Left kidney (tissue), 8 donors: ENCODE measurements around the gene CCDC200. TPM values are rescaled to one million over a fixed set of nuclear protein-coding genes. Genes with fewer than 3 reads are reported as not detected.
"Not testable (repeated sequence)": the region's sequence is repeated elsewhere in the genome, so short reads cannot be mapped to it uniquely, and the experiment has no call there.

Experiments
- DNase-seq: peaks from one replicate; pipeline ENCODE4 v3.0.0-alpha.2; 2013
- long read RNA-seq, 8 donors: transcript quantifications; one replicate each; lab custom pipeline, GENCODE V29; 2026
- polyA plus RNA-seq: library from polyadenylated mRNA; unstranded; fragments of 120-200 nt; gene quantifications from one replicate; pipeline ENCODE4 v1.2.1, GENCODE V29; 2013; ENCODE audit not compliant: insufficient read length

CCDC200 gene
- polyA plus RNA-seq = 44.1 TPM
- long read RNA-seq, donor 1 = 0 reads
- long read RNA-seq, donor 2 = 0 reads
- long read RNA-seq, donor 3 = 0 reads
- long read RNA-seq, donor 4 = 0 reads
- long read RNA-seq, donor 5 = 0 reads
- long read RNA-seq, donor 6 = 0 reads
- long read RNA-seq, donor 7 = 0 reads
- long read RNA-seq, donor 8 = 0 reads

DNA sequence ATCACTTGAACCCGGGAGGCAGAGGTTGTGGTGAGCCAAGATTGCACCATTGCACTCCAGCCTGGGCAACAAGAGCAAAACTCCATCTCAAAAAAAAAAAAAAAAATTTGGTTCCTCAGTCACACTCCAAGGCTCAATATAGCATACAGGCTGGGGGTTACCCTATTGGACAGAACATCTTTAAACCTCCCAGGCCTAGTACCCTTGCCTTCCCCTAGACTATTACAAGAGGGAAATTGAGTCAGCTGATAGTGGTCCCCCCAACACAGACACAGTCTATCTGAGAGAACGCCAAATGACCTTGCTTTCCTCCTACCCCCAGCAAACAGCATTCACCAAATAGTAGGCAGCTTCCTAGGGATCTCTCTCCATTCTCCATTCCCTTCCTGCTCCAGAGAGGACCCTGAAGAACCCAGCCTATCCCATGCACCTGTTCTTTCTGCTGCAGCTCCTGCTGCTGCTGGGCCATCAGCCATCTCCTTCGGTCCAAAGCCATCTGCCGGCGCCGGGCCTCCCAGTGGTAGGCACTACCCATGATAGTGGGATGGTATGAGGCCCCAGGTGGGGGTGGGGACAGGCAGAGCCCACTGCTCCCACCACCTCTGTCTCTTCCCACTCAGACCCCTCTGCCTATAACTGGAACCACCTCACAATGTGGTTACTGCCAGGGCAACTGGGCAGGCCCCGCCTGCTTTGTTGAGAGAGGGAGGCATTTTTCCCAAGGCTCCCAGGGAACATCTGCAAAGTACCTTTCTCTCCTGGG, at the start of gene CCDC200:
CCDC200 (minus strand) TSS at position 604 of the 763 bp plus-strand sequence; CDS start at position 535, 69 bp downstream.
- DNase-seq = not testable (repeated sequence)

DNA sequence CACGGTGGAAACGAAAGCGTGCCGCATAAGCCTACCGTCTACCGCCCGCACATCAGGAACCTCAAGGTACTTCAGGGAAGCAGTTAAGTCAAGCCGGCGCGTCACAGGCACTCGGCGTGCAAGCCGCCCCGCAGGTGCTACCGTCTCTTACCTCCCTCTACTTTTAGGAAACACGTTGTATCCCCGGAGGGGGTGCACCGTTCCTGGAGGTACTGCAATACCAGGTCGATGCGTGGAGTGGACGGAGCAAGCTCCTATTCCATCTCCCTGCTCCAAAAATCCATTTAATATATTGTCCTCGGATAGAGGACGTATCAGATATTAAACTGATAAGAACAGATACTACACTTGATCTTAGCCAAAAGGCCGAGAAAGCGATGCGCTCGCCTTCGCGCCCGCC, 44.5 kb upstream of the CCDC200 start:
- DNase-seq = not testable (repeated sequence)

DNA sequence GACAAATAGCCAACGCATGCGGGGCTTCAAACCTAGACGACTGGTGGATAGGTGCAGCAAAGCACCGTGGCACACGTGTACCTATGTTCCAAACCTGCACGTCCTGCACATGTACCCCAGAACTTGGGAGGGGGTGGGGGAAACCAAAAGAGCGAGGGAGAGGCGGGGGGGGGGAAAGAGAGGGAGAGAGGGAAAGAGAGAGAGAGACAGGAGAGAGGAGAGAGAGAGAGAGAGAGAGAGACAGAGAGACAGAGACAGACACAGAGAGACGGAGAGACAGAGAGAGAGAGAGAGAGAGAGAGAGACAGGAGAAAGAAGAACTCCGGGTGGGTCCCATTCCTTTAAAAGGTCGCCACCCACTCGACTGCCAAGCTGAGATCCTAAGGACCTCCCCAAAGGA, 44.1 kb upstream of the CCDC200 start:
- DNase-seq = not testable (repeated sequence)

DNA sequence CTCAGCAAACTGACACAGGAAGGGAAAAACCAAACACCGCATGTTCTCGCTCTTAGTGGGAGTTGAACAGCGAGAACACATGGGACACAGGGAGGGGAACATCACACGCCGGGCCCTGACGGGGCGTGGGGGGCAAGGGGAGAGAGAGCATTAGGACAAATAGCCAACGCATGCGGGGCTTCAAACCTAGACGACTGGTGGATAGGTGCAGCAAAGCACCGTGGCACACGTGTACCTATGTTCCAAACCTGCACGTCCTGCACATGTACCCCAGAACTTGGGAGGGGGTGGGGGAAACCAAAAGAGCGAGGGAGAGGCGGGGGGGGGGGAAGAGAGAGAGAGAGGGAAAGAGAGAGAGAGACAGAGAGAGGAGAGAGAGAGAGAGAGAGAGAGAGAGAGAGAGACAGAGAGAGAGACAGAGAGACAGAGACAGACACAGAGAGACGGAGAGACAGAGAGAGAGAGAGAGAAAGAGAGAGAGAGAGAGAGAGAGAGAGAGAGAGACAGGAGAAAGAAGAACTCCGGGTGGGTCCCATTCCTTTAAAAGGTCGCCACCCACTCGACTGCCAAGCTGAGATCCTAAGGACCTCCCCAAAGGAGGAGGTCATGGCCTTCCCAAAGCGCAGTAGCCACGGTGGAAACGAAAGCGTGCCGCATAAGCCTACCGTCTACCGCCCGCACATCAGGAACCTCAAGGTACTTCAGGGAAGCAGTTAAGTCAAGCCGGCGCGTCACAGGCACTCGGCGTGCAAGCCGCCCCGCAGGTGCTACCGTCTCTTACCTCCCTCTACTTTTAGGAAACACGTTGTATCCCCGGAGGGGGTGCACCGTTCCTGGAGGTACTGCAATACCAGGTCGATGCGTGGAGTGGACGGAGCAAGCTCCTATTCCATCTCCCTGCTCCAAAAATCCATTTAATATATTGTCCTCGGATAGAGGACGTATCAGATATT, 42.4 kb upstream of the CCDC200 start:
- not testable (repeated sequence) for DNase-seq

DNA sequence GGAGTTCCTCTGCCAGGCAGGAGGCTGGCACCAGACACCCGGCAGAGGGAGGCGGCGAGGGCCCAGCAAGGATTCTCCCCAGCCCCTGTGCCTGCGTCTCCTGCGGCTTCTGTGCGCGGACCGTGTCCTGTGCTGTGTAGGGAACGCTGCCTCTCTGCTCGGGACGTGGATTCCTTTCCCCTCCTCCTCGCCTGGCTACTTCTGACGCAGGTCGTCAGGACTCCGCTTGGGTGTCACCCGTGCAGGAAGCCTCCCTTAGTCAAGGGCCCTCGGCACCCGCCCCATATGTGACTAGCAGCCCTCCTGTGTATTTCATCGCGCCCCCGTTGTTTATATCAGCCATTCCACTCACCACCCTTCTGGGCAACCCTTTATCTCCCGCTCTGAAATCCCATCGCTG, 18.0 kb upstream of the CCDC200 start:
- not testable (repeated sequence) for DNase-seq

DNA sequence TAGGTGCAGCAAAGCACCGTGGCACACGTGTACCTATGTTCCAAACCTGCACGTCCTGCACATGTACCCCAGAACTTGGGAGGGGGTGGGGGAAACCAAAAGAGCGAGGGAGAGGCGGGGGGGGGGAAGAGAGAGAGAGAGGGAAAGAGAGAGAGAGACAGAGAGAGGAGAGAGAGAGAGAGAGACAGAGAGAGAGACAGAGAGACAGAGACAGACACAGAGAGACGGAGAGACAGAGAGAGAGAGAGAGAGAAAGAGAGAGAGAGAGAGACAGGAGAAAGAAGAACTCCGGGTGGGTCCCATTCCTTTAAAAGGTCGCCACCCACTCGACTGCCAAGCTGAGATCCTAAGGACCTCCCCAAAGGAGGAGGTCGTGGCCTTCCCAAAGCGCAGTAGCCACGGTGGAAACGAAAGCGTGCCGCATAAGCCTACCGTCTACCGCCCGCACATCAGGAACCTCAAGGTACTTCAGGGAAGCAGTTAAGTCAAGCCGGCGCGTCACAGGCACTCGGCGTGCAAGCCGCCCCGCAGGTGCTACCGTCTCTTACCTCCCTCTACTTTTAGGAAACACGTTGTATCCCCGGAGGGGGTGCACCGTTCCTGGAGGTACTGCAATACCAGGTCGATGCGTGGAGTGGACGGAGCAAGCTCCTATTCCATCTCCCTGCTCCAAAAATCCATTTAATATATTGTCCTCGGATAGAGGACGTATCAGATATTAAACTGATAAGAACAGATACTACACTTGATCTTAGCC, 12.4 kb upstream of the CCDC200 start:
- DNase-seq = not testable (repeated sequence)

DNA sequence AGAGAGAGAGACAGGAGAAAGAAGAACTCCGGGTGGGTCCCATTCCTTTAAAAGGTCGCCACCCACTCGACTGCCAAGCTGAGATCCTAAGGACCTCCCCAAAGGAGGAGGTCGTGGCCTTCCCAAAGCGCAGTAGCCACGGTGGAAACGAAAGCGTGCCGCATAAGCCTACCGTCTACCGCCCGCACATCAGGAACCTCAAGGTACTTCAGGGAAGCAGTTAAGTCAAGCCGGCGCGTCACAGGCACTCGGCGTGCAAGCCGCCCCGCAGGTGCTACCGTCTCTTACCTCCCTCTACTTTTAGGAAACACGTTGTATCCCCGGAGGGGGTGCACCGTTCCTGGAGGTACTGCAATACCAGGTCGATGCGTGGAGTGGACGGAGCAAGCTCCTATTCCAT, 11.2 kb upstream of the CCDC200 start:
- DNase-seq = not testable (repeated sequence)

DNA sequence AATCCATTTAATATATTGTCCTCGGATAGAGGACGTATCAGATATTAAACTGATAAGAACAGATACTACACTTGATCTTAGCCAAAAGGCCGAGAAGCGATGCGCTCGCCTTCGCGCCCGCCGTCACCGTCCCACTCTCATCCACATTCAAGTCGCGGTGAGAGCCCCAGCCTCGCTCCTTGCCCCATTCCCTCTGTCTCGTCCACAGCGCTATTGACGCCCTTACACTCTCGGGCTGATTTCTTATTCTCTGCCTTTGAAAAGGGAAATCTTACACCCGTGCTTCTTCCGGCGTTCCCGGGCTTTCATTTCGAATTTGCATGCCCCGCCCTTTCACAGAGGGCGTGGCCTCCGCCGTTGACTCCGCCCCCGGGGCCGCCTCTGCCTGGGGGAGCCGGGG, 5.5 kb upstream of the CCDC200 start, which contains the start of gene RNU2-1:
RNU2-1 (minus strand) TSS at position 101 of the 400 bp plus-strand sequence.
- DNase-seq = not testable (repeated sequence)

DNA sequence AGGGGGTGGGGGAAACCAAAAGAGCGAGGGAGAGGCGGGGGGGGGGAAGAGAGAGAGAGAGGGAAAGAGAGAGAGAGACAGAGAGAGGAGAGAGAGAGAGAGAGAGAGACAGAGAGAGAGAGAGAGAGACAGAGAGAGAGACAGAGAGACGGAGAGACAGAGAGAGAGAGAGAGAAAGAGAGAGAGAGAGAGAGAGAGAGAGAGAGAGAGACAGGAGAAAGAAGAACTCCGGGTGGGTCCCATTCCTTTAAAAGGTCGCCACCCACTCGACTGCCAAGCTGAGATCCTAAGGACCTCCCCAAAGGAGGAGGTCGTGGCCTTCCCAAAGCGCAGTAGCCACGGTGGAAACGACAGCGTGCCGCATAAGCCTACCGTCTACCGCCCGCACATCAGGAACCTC, 4.8 kb upstream of the CCDC200 start:
- DNase-seq = not testable (repeated sequence)

DNA sequence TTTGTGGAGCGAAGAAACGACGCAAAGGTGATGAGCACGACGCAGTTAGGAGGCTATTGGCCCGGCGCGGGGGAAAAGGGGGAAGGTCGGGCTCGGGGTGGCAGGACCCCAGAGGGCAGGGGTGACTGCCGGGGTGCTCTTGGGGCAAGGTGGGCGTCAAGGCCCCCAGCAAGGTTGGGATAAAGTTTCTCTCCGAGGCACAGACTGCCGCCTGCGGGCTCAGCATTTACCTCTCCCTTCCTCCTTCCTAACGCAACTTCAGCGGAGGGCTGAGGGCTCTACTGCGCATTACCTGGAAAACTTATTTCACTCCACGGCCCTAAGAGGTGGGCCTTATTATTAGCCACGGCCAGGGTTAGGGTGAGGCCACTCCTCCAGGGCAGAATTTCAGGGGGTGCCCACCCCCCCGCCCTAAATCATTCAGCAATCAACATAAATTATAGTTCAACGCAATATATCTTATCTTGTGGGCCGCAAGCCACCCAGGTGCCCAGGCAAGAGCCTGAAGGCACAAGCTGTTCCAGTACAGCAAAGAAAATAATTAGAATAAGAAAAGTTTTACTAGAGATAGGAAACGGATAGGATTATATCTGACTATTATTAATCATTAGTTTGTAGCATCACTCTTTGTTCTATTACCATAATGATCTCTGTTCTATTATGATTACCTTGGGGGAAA, 3.7 kb upstream of the CCDC200 start:
- not testable (repeated sequence) for DNase-seq

DNA sequence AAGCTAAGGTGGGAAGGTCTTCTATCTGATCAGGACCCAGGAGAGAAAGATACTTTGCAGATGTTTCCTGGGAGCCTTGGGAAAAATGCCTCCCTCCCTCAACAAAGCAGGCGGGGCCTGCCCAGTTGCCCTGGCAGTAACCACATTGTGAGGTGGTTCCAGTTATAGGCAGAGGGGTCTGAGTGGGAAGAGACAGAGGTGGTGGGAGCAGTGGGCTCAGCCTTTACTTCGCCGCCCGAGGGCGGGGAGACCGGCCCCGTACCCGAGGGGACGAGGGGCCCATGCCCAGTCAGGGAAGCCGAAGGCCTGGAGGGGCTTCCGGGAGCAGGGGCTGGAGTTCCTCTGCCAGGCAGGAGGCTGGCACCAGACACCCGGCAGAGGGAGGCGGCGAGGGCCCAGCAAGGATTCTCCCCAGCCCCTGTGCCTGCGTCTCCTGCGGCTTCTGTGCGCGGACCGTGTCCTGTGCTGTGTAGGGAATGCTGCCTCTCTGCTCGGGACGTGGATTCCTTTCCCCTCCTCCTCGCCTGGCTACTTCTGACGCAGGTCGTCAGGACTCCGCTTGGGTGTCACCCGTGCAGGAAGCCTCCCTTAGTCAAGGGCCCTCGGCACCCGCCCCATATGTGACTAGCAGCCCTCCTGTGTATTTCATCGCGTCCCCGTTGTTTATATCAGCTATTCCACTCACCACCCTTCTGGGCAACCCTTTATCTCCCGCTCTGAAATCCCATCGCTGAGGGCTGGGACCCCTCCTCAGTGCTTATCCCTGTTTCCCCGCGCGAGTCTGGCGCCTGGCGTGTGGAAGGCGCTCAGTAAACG, 3.0 kb upstream of the CCDC200 start:
- not testable (repeated sequence) for DNase-seq

DNA sequence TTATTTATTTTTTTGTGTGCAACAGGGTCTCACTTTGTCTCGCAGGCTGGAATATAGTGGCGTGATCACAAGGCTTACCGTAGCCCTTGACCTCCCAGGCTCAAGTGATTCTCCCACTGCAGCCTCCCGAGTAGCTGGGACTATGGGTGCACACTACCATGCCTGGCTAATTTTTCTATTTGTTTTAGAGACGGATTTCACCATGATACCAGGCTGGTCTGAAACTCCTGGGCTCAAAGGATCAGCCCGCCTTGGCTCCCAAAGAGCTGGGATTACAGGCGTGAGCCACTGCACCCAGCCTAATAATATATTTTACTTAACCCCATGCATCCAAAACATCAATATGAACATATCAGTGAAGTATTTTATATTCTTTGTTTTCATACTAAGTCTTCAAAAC, 2.0 kb downstream of the CCDC200 start:
- no peak for DNase-seq

DNA sequence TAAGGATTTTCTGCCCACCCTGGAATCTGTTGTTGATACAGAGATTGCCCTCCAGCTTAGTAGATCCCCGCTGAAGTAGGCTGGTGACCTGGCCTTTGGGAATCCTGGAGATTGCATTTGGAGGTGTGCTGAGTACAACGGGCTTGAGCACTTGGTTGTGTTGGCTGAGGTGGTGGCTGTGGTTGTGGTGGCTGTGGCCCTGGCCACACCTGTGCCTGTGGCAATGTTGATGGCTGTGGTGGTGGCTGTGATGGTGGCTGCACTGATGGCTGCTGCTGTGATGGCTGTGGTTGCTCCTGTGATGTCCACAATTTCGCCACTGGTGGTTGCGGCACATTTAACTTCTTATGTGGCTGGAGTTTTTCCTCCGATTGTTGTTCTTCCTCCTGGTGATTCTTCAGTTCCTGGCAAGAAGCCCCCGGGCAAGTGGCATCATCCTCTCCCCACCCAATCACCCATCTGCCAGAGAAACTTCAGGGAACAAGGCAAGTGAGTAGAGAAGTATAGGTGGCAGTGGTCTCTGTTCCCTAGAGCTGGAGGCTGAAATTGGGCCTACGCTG, 4.2 kb downstream of the CCDC200 start:
- DNase-seq = no peak

DNA sequence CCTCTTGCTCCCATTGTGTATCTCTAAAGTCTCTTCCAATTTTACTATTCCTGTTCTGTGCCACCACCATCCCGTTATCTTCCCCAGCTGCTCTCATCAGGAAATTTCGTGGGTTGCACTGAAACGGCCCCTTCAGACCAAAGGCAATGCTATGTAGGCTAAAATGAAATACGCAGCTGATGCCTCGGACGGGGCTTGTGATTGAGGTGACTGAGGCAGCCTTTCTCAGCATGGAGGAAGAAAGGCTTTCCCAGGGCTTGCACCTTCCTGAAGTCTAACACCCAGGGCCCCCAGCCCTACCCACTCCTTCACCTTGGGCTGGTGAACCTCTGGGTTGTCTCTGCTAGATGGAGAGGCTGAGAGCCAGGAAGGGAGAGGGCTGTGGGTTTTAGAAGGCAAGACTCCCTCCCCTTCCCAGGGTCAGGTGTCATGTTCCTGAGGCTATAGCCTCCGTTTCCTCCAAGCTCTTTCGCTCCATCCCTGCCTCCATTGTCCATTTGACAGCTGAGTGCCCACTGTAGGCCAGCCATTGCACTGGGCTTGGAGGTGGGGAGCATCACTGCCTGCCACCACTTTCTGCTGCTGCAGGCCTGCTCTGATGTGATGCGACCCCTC, 7.8 kb downstream of the CCDC200 start:
- DNase-seq = no peak

DNA sequence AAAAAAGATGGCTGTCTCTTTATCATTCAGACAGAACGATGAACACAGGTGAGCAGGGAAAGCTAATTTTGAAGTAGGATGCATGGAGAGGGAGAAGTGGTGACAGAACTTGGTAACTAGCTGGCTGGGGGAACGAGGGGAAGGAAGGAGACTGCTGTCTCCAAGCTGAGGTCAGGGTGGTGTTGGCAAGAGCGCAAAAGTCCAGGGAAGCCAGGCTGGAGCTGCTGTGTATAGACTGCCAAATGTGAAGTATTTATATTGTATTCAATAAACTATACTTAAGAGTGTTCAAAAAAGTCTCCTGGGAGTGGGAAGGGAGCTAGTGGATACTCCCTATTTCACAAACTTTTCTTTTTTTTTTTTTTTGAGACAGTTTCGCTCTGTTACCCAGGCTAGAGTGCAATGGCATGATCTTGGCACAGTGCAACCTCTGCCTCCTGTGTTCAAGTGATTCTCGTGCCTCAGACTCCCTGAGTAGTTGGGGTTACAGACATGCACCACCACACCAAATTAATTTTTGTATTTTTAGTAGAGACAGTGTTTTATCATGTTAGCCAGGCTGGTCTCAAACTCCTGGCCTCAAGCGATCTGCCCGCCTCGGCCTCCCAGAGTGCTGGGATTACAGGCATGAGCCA, 8.6 kb downstream of the CCDC200 start:
- DNase-seq = no peak

DNA sequence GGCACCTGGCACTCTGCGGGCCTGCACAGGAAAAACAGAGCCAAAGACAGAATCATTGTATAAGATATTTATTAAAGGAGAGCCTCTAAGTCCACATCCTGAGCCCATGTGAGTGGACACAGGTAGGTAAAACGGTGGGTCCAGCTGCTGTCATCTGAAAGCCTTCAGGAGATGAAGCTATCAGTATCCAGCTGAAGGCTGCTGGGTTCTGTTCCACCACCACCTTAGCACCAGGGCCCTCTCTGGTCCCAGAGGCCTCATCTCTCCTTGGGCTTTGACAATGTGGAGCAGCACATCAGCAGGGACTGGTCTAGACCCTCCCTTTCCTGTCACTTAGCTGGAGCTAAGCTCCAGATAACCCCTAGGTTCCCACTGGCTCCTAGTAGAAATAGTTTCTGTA, 9.4 kb downstream of the CCDC200 start:
- DNase-seq = no peak

DNA sequence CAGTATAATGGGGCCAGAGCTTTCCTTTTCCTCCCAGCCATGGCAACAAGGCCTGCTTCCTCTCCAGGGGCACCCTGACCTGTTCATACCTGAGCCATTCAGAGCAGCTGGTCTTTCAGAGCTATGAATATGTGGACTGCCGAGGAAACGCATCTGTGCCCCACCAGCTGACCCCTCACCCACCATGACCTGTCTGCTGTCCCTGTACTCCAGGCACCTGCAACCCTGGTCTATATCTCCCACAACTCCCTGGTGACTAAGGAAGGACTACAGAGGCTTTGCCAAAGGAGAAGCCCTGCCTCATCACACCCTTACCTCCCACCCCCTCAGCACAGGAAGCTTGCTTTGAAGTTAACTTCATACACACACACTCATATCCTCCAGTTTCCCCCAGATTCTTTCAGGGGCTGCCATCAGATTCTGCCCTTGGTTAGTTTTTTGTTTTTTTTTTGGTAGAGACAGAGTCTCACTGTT, 10.8 kb downstream of the CCDC200 start:
- DNase-seq = no peak

DNA sequence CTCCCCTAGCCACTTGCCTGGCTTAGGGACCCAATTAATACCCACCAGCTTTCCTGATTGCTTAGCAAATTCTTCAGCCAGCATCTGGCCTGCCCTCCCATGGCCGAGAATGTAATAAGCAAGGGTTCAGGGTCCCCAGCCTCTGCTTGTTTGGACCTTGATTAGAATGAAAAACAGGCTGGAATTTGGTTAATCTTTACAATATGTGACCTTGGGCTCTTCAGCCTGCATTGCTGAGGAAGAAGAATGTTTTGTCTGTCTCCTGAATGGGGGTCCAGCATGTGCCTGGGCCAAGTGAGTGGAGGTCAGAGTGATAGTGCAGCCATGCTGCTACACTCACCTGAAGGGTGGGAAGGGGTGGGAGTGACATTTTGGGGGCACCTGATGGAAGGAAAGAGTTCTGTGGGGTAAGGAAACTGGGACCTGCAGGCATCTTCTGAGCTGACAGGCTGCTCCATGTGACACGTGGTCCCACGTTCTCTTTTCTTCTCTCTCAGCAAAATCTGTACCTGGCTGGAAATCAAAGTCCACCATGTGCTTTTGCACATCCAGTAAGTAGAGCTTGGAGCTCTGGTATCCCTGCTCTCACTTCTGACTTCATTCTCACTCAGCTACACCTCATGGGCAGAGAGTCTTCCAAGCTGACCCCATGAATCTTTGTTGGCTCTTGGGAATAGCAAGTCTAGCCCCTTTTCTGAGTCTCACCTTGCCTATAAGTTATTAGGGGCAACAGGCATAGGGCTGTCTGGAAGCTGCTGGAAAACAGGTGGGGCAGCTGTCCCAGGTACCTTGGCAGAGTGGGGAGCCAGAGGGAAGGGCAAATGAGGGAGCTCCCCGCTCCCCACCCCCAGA, 11.4 kb downstream of the CCDC200 start:
- no peak for DNase-seq
